GM18867 (cell line): Measurements from ENCODE around the gene FRMD8.

Source experiments
- ATAC-seq: cut with Tn5 transposase; IDR thresholded peaks from one replicate; pipeline ENCODE4 v1.9.1; 2021; ENCODE audit warnings: mild to moderate bottlenecking, moderate library complexity; ENCODE audit not compliant: unreplicated experiment

FRMD8 gene

GRCh38 chr11:65386307-65387140, at the start of gene FRMD8:
FRMD8 (plus strand) TSS chr11:65386637; CDS start chr11:65387037, 400 bp downstream.
- peak; percentile 37 for ATAC-seq

- ATAC-seq, result no peak
These were observed 47.8 kb upstream of the FRMD8 start for GRCh38 chr11:65338676-65339075.

- no peak for ATAC-seq
These were observed 46.2 kb upstream of the FRMD8 start for GRCh38 chr11:65340226-65340625.

- no peak for ATAC-seq
These were observed 44.6 kb upstream of the FRMD8 start for GRCh38 chr11:65341856-65342255.

- ATAC-seq, result no peak
These were observed 34.9 kb upstream of the FRMD8 start for GRCh38 chr11:65351511-65351910.

- ATAC-seq, result no peak
These were observed 33.7 kb upstream of the FRMD8 start for GRCh38 chr11:65352783-65353182.

GRCh38 chr11:65353376-65353775, 33.1 kb upstream of the FRMD8 start:
- no peak for ATAC-seq

GRCh38 chr11:65353900-65354264, 32.6 kb upstream of the FRMD8 start:
- no peak for ATAC-seq

GRCh38 chr11:65354265-65355012, 32.0 kb upstream of the FRMD8 start, which contains the start of gene TIGD3:
TIGD3 (plus strand) TSS chr11:65354751; CDS start chr11:65355809, 1,058 bp downstream.
- ATAC-seq, result peak; percentile 87

GRCh38 chr11:65355013-65355775, 31.2 kb upstream of the FRMD8 start:
- peak; percentile 22 for ATAC-seq

- ATAC-seq, result no peak
These were observed 30.6 kb upstream of the FRMD8 start for GRCh38 chr11:65355776-65356393.

GRCh38 chr11:65356394-65356972, 30.0 kb upstream of the FRMD8 start:
- ATAC-seq, result no peak

- ATAC-seq, result no peak
These were observed 28.5 kb upstream of the FRMD8 start for GRCh38 chr11:65357856-65358356.

GRCh38 chr11:65362320-65362931, 24.0 kb upstream of the FRMD8 start:
- ATAC-seq, result peak; percentile 80

- ATAC-seq, result no peak
These were observed 23.5 kb upstream of the FRMD8 start for GRCh38 chr11:65362966-65363365.

GRCh38 chr11:65363770-65364169, 22.7 kb upstream of the FRMD8 start:
- ATAC-seq, result no peak

- ATAC-seq, result no peak
These were observed 20.1 kb upstream of the FRMD8 start for GRCh38 chr11:65366340-65366773.

- ATAC-seq, result no peak
These were observed 15.8 kb upstream of the FRMD8 start for GRCh38 chr11:65370659-65371049.

- ATAC-seq, result no peak
These were observed 12.4 kb upstream of the FRMD8 start for GRCh38 chr11:65373839-65374580.
